OCI-LY1 (cell line): ENCODE measurements around the gene FBXO46.

Source experiments
- H2AFZ ChIP-seq: fragments of 200-600 bp; sonication (generic), shearing (Covaris generic); 2 replicates; pipeline ENCODE4 v1.6.0; 2014; ENCODE audit warnings: antibody characterized with exemption, mild to moderate bottlenecking, low read length
- H3F3A ChIP-seq: fragments of 200-600 bp; sonication (generic), shearing (Covaris generic); 2 replicates; pipeline ENCODE4 v1.6.0; 2014; ENCODE audit warnings: mild to moderate bottlenecking, antibody characterized with exemption, low read length, moderate library complexity; ENCODE audit not compliant: insufficient read depth
- H3K27ac ChIP-seq: fragments of 200-600 bp; sonication (generic); 2 replicates; pipeline ENCODE4 v1.5.1; 2014; ENCODE audit warnings: low read length, mixed run types, mild to moderate bottlenecking, low read depth; ENCODE audit not compliant: poor library complexity, severe bottlenecking
- H3K27me3 ChIP-seq: fragments of 200-600 bp; sonication (generic); 2 replicates; pipeline ENCODE4 v1.6.0; 2014; ENCODE audit warnings: antibody characterized with exemption, mild to moderate bottlenecking, low read length, moderate library complexity; ENCODE audit not compliant: insufficient read depth
- H3K36me3 ChIP-seq: fragments of 200-600 bp; sonication (generic); 2 replicates; pipeline ENCODE4 v1.6.1; 2014; ENCODE audit warnings: mild to moderate bottlenecking, antibody characterized with exemption, low read length, moderate library complexity, mixed read lengths; ENCODE audit not compliant: insufficient read depth
- H3K4me1 ChIP-seq: fragments of 200-600 bp; sonication (generic); 2 replicates; pipeline ENCODE4 v1.5.1; 2014; ENCODE audit warnings: mild to moderate bottlenecking, low read length, moderate library complexity; ENCODE audit not compliant: insufficient read depth, severe bottlenecking
- H3K4me2 ChIP-seq: fragments of 200-600 bp; sonication (generic), shearing (Covaris generic); 2 replicates; pipeline ENCODE4 v1.6.1; 2014; ENCODE audit warnings: low read length
- H3K4me3 ChIP-seq: fragments of 200-600 bp; sonication (generic); 2 replicates; pipeline ENCODE4 v1.5.1; 2014; ENCODE audit warnings: low read length, low read depth, mild to moderate bottlenecking, mixed read lengths; ENCODE audit not compliant: poor library complexity, severe bottlenecking
- H3K79me2 ChIP-seq: fragments of 200-600 bp; shearing (Covaris generic); 2 replicates; pipeline ENCODE4 v1.6.1; 2016; ENCODE audit warnings: mixed run types, low read length, mixed read lengths; ENCODE audit not compliant: insufficient read depth
- H3K9ac ChIP-seq: fragments of 200-600 bp; sonication (generic), shearing (Covaris generic); 2 replicates; pipeline ENCODE4 v1.6.1; 2014; ENCODE audit warnings: mild to moderate bottlenecking, low read length, mixed read lengths
- H3K9me2 ChIP-seq: fragments of 200-600 bp; sonication (generic), shearing (Covaris generic); 2 replicates; pipeline ENCODE4 v1.6.1; 2014; ENCODE audit warnings: low read depth, mild to moderate bottlenecking, low read length, mixed read lengths
- H3K9me3 ChIP-seq: fragments of 200-600 bp; shearing (Covaris generic); 2 replicates; pipeline ENCODE4 v1.6.1; 2014; ENCODE audit warnings: low read length, mixed read lengths
- H4K20me1 ChIP-seq: fragments of 200-600 bp; sonication (generic), shearing (Covaris generic); 2 replicates; pipeline ENCODE4 v1.6.0; 2016; ENCODE audit warnings: mild to moderate bottlenecking, low read length; ENCODE audit not compliant: insufficient read depth
- EZH2 ChIP-seq: fragments of 200-600 bp; sonication (generic), shearing (Covaris generic); IDR thresholded peaks from 2 replicates; pipeline ENCODE4 v1.8.0; 2017; ENCODE audit warnings: borderline replicate concordance, mixed run types, mild to moderate bottlenecking, antibody characterized with exemption, low read length, moderate library complexity, mixed read lengths
- TF ChIP-seq, protein P1 (sequence below): fragments of 200-600 bp; sonication (generic), shearing (Covaris generic); IDR thresholded peaks from 2 replicates; pipeline ENCODE4 v1.5.1; 2017; ENCODE audit warnings: mild to moderate bottlenecking, antibody characterized with exemption, low read length, moderate library complexity, mixed read lengths

The FBXO46 gene

DNA sequence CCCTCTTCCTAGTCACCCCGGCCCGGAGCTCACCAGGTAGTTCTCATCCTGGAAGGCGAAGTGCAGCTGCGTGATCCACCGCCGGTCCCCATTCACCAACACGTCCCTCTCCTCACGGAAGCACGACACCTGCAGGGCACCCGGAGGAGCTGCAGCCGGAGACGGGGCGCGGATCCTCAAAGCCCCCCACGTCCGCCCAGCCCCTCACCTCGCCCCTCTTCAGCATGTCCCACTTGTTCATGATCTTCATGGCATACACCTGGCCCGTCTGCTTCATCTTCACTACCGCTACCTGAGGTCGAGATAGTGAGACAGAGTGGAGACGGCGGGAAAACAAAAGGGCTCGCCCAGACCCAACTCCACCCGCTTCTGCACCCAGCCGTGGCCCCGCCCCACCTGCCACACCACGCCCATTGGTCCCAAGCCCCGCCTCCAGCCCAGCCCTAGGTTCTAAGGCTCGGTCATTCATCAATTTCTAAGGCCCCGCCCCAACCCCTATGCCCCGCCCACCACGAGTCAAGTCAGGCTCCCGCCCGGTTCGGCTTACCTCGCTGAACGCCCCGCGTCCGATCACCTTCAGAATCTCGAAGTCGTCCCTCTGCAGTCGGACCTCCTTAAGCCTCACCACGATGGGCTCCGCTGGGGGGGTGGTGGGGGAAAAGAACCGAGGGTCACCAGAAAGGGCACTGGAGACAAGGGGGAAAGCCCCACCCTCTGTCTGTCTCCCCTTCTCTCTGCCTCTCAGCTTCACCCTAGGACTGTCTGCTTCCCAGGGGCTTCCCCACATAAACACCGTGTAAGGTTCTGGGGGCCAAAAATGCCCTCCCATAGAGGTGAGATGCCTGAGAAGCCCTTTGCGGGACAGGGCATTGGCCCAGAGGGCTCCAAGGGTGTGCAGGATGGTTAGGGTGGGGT is 48.8 kb upstream of the FBXO46 start:
- H3F3A ChIP-seq = no peaks in the 10 kb centered on the region
- 0 out of 2 replicates have a peak, but pooled peaks cover 4% of the 10 kb centered on the region for H3K36me3 ChIP-seq
- H2AFZ ChIP-seq = no peak overlapping the region
- no peaks in the 10 kb centered on the region for H3K79me2 ChIP-seq
- H3K9me3 ChIP-seq = no peaks in the 10 kb centered on the region
- H3K4me2 ChIP-seq = peak overlapping the region; percentile 66
- peak overlapping the region; percentile 40; the same call in 1 of the 2 replicates for H3K9ac ChIP-seq
- H3K27me3 ChIP-seq = no peaks in the 10 kb centered on the region
- no peaks in the 10 kb centered on the region for H4K20me1 ChIP-seq
- peaks cover 10% of the 10 kb centered on the region for H3K4me1 ChIP-seq
- peak overlapping the region; percentile 48 for H3K4me3 ChIP-seq
- H3K9me2 ChIP-seq = no peaks in the 10 kb centered on the region
- no peak overlapping the region for H3K27ac ChIP-seq
- TF ChIP-seq, protein P1, sequence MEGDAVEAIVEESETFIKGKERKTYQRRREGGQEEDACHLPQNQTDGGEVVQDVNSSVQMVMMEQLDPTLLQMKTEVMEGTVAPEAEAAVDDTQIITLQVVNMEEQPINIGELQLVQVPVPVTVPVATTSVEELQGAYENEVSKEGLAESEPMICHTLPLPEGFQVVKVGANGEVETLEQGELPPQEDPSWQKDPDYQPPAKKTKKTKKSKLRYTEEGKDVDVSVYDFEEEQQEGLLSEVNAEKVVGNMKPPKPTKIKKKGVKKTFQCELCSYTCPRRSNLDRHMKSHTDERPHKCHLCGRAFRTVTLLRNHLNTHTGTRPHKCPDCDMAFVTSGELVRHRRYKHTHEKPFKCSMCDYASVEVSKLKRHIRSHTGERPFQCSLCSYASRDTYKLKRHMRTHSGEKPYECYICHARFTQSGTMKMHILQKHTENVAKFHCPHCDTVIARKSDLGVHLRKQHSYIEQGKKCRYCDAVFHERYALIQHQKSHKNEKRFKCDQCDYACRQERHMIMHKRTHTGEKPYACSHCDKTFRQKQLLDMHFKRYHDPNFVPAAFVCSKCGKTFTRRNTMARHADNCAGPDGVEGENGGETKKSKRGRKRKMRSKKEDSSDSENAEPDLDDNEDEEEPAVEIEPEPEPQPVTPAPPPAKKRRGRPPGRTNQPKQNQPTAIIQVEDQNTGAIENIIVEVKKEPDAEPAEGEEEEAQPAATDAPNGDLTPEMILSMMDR = peak; percentile 93
- no peak for TF ChIP-seq EZH2

DNA sequence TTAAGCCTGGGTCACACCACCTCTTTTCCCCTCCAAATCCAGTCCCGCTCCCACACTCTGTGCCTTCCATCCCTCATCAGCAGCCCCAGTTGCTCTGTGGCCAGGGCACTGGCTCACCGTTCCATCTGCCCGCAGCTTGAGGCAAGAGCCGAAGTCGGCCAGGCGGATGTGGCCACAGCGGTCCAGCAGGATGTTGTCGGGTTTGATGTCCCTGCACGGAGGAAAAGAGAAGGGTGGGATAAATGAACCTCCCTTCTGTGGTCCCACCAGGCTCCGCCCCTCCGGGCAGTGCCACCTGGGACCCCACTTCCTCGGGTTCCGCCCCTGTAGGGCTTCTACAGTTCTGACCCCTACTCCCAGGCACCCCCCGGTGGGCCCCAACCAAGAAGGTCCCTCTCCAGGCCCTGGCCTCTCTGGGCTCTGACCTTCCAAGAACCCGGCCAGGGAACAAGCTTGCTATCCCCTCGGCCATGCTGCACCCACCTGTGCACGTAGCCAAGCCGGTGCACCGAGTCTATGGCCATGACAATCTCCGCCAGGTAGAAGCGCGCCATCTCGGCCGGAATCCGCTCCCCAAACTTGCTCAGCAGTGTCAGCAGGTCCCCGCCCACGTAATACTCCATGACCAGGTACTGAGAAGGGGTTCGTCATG is 47.4 kb upstream of the FBXO46 start:
- H3K79me2 ChIP-seq = no peaks in the 10 kb centered on the region
- no peak overlapping the region for H3K4me2 ChIP-seq
- no peak overlapping the region for H3K27ac ChIP-seq
- TF ChIP-seq EZH2 = no peak
- TF ChIP-seq, protein P1 = no peak
- H3F3A ChIP-seq = no peaks in the 10 kb centered on the region
- H3K9me2 ChIP-seq = no peaks in the 10 kb centered on the region
- no peak overlapping the region for H2AFZ ChIP-seq
- H3K9ac ChIP-seq = no peak overlapping the region
- no peak overlapping the region for H3K4me3 ChIP-seq
- 0 out of 2 replicates have a peak, but pooled peaks cover 4% of the 10 kb centered on the region for H3K36me3 ChIP-seq
- H3K9me3 ChIP-seq = no peaks in the 10 kb centered on the region
- H4K20me1 ChIP-seq = no peaks in the 10 kb centered on the region
- no peaks in the 10 kb centered on the region for H3K27me3 ChIP-seq
- H3K4me1 ChIP-seq = peaks cover 17% of the 10 kb centered on the region

DNA sequence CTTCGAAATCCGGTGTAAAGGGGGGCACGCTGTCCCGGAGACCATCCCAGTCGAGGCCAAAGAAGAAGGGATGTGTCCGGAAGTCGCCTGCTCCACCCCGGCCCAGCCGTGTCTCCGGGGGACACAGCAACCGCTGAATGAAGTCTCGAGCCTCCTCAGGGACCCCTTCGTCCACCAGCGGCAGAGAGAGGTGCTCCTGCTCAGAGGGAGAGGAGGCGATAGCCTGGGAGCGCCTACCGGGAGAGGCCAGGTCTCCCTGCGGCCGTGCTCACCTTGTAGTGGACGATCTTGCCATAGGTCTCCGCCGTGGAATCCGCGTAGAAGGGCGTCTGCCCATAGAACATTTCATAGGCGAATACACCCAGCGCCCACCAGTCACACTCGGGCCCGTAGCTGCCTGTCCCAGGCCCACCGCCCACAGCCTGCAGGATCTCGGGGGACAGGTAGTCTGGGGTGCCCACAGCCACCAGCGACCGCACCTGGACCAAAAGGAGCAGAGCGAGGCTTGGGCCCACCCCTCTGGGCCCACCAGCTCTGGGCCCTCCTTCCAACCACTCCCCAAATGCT is 46.8 kb upstream of the FBXO46 start:
- Histone ChIP-seq H3K4me1 (peaks cover 24% of the 10 kb centered on the region), H3F3A (no peaks in the 10 kb centered on the region), H3K9ac (no peak overlapping the region), H3K4me3 (no peak overlapping the region), H3K36me3 (0 out of 2 replicates have a peak, but pooled peaks cover 4% of the 10 kb centered on the region), H3K27me3 (no peaks in the 10 kb centered on the region), H3K27ac (no peak overlapping the region), H3K79me2 (no peaks in the 10 kb centered on the region), H3K9me2 (no peaks in the 10 kb centered on the region), H3K4me2 (no peak overlapping the region), H2AFZ (no peak overlapping the region), H4K20me1 (no peaks in the 10 kb centered on the region), H3K9me3 (no peaks in the 10 kb centered on the region)
- TF ChIP-seq, protein P1 = no peak
